GM08714 (cell line): Measurements from ENCODE around the gene MEX3C.

Source experiments
- H3K4me3 ChIP-seq: fragments of 200-500 bp; sonication (Bioruptor generic); 2 replicates; pipeline ENCODE4 v1.5.1; 2014; ENCODE audit warnings: mild to moderate bottlenecking, low read length, inconsistent platforms
- ZNF274 ChIP-seq: IDR thresholded peaks from 2 replicates; pipeline ENCODE4 v1.6.1; 2012; ENCODE audit warnings: mild to moderate bottlenecking, low read depth, low read length

MEX3C gene

DNA sequence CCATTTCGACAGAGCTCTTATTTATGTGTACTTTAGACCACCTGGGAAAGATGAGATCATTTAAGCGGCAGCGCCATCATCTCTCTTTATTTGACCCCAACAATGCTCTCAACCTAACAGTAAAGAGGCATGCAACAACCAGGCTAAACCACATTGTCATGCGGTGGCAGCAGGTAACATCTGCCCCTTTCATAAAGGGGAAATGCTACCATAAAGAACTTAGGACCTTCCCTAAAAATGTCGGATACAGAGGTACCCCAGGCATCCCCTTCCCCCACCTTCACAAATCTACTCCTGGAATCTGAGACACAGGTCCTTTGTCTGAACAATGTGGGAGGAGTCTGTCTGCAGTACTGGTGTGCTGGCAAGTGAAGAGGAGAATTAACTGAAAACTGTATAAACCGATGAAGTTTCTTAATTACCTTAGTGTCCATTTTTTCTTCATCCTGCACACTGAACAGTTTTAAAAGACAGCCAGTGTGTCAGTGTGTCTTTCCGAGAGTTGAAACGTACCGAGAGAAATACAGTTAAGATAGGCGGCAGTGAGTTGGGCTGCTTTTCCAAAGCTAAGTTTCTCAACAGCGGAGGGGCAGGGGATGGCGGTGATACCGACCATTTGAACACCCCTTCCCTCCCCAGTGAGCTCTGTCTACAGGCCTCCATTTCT lies 1.9 kb downstream of the MEX3C start:
- no peak for TF ChIP-seq ZNF274
- H3K4me3 ChIP-seq, result peak overlapping the region; percentile 88

DNA sequence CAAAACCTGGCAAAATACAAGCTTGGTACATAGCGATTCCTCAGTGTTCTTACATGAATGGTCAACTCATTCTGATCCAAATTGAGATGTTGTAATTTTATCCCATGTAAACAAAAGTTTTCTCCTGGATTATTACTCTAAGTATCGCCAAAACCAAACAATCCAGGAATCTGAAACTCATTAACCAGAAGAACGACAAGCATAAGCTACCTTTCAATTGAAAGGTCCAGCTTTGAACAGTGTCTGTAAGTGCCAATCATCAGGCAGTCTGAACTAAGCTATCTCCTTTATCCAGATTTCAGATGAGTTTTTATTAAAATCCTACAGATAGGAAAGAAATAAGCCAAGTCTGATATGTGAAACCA lies 2.4 kb downstream of the MEX3C start:
- no peak for TF ChIP-seq ZNF274

DNA sequence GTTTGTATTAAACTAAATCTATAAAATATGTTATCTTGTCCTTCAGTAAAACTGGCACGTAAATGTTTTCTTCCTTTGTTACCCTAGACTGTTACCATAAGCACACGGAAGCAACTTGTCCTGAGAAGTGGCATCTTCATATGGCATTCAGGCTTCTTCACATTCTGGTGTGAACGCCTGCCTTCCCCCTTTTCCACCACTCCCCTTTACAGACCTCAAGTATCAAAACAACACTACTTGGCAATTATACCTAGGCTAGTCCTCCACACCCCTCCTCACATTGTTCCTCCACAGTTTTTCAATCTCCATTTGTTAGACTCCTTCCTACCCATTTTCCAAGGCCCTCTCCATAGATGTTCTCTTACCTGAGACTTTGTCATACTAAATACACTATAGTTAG lies 2.9 kb downstream of the MEX3C start:
- TF ChIP-seq ZNF274, result no peak
- H3K4me3 ChIP-seq, result peak overlapping the region; percentile 88

More for the DNA sequence above, 2.4 kb downstream of the MEX3C start:
- H3K4me3 ChIP-seq, result peak overlapping the region; percentile 88

DNA sequence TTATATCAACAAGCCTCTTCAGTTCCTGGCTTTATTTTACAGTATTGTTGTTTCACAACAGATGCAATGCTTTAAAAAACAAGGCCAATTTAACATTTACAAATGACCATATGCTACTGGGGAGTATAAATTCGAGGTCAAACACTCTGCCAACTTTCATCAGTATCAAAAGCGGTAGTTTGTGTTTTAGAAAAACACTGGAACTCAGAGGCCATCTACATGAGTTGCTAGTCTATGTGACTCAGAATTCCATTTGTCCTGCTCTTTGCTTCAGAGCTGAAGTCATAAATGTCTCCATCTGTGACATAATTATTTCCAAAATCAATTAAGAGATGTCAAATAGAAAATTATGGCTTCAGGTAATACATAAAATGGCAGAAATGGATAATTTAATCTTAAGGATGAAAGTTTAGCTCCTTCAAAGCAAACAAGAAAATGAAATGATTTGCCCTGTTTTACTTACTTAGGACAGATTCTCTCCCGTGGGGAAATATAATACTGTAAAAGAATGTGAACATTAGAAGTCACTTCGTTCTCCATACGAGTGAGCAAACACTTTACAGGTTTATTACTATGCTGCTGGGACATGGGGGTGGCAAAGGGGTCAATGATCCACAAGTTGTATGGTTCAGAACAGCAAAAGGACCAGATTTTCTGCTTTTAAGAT lies 3.7 kb downstream of the MEX3C start:
- peak overlapping the region; percentile 88; the same call in 1 of the 2 replicates for H3K4me3 ChIP-seq
- TF ChIP-seq ZNF274, result no peak

DNA sequence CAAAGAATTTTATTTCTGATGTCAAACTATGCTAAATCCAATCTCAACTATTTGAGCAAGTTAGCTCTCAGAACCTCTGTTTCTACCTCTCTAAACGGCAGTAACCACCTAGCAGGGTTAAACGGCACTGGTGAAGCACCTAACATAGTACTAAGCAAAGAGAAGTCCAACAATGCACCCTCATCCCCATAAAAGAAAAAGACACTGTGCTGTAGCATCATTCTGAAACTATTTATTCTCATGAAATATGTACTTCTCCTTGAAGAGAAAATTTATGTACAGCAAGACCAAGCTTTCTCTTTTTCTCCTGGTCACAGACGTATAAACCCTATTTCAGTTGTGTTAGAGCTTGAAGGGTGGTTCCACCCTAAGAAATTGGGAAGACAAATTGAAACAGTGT lies 4.8 kb downstream of the MEX3C start:
- TF ChIP-seq ZNF274, result no peak
- H3K4me3 ChIP-seq, result peak overlapping the region; percentile 25; the same call in 1 of the 2 replicates

DNA sequence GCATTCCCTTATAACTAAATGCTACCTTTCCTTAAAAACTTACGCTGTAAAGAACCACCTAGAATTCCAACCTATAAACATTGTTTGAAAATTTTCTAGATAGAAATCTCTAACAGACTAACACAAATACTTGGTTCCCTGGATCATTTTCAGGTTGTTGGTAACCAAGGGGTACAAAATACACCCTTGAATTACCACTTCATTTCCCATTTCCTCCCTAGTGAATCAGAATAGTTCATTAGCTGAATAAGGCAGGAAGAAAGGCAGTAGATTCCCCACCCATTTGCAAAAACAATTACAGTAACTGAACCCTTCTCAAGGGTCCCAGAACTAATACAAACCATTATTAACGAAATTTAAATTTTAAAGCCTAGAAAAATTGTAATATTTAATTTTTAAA lies 5.5 kb downstream of the MEX3C start:
- no peak for TF ChIP-seq ZNF274
- no peak overlapping the region; the same call in 1 of the 2 replicates for H3K4me3 ChIP-seq

DNA sequence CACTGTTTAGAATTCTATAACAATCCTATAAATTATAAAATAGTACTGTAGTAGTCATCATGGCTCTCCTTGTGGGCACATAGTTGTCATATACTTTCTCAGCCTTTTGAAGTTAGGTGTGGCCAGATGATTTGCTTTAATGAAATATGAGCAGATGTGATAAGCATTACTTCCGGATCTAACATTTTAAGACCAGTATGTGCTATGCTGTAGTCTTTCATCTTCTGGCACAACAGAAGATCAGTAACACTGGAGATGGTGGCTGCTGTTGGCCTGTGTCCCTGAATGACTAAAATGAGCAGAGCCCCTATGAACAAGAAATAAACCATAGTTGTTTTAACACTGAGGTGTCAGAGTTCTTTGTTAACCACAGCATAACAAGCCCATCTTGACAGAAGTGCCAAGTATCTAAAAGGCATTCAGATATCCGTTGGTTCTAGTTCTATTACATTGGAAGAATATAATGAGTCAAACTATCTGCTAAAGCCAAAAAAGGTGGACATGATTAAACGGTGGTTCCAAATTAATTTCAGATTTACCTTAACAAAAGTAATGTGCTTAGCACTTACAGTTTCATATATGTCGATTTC lies 6.3 kb downstream of the MEX3C start:
- H3K4me3 ChIP-seq, result no peak overlapping the region

DNA sequence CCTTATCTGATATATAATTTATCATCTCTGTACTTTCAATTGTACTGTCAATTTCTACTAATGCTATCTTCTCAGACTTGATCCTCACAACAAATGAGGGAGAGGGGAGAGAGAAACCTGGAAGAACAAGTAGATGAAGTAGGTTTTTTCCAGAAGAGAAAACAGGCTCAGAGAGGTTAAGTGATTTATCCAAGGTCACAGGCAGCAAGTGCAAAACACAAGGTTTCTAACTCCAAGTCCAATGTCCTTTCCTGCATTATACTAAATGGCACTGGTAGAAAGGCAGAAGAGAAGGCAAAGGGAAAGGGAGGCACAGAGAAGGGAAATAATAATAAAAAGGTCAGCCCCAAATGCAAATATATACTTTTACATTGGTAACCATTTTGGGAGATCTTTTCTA lies 7.5 kb downstream of the MEX3C start:
- no peak overlapping the region for H3K4me3 ChIP-seq
- no peak for TF ChIP-seq ZNF274

More for the DNA sequence above, 6.3 kb downstream of the MEX3C start:
- TF ChIP-seq ZNF274, result no peak

DNA sequence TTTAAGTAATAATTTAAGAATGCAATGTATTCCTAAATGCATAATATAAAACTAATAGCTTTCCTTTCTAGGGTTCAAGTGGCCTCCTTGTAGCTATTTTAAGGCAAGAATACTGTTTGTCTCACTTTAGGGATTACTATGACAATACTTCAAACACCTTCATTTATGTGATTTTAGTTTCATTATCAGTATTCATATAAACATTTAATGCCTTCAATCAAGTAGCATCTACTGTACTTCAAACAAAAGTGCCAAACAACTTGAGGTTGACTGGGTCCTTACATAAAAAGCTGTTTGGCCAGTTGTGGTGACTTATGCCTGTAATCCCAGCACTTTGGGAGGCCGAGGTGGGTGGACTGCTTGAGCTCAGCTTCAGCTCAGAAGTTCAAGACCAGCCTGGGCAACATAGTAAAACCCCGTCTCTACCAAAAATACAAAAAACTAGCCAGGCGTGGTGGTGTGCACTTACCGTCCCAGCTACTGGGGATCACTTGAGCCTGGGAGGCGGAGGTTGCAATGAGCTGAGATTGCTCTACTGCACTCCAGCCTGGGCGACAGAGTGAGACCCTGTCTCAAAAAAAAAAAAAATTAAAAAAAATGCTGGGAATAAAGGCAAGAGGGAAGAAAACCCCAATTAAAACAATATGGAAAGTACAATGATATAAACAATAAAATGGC lies 9.3 kb downstream of the MEX3C start:
- peak overlapping the region; percentile 37; the same call in 1 of the 2 replicates for H3K4me3 ChIP-seq
- TF ChIP-seq ZNF274, result no peak

DNA sequence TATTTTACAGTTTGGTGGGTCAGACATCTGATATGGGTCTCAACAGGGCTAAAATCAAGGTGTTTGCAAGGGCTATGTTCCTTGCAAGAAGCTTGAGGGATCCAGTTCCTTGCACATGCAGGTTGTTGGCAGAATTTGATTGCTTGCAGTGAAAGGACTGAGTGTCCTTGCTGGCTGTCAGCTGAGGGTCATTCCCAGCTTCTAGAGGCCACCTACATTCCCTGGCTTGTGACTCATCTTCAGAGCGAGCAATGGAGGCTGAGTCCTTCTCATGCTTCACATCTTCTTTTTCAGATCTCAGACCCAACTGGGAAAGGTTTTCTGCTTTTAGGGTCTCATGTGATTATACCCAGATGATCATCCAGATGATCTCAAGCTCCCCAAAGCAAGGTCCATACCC lies 12.4 kb downstream of the MEX3C start:
- H3K4me3 ChIP-seq, result no peak overlapping the region
- no peak for TF ChIP-seq ZNF274

DNA sequence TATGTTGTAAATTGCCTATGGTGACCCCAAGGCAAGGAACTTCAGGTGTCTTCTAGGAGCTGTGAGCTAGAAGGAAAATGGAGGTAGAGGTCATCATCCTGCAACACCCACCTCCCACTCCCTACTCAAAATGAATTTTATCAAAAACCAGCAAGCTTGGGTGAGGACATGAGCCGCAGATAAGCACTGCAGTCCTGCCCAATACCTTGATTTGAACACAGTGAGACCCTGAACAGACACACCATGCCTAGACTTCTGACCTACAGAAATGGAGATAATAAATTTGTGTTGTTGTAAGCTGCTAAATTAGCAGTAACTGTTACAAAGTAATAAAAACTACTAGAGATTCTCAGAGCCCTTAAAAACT lies 13.4 kb downstream of the MEX3C start:
- H3K4me3 ChIP-seq, result no peak overlapping the region
- no peak for TF ChIP-seq ZNF274

DNA sequence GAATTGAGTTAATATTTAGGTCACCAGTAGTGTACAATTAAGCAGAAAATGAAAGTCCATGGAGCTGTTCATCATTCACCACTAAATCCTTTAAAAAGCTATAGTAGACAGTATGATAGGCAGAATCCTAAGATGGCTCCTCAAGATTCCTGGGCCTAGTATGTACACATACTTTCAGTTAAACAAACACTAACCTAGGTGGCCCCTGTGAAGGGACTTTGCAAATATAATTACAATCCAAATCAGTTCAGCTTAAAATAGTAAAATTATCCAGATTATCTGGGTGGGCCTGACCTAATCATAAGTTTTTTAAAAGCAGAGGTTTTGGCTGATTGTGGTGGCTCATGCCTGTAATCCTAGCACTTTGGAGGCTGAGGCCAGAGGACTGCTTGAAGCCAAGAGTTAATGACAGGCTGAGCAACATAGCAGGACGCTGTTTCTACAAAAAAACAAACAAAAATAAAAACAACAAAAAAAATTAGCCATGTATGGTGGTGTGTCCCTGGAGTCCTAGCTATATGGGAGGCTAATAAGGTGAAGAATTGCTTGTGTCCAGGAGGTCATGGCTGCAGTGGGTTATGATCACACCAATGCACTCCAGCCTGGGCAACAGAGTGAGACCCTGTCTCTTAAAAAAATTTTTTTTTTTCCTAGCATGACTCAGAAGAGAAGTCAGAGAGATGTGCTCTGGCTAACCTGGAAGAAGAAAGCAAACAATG lies 13.9 kb downstream of the MEX3C start:
- no peak for TF ChIP-seq ZNF274
- H3K4me3 ChIP-seq, result no peak overlapping the region

DNA sequence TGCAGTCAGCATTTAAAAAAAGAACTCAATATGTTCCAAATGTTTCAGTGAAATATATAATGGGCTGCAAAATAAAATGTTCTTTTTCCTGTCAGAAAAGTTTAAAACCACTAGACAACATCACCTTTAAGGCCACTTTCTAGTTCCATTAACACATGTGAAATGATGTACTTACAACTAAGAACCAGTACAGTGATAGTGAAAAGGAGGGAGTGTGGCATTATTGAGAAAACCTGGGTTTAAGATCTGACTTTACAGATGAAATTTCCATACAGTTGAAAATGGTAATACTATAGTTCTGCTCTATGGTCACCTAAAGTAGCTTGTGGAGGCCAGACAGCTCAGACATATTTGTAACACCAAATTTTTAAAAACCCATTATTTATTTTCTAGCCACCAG lies 14.7 kb downstream of the MEX3C start:
- H3K4me3 ChIP-seq, result no peak overlapping the region
- no peak for TF ChIP-seq ZNF274

DNA sequence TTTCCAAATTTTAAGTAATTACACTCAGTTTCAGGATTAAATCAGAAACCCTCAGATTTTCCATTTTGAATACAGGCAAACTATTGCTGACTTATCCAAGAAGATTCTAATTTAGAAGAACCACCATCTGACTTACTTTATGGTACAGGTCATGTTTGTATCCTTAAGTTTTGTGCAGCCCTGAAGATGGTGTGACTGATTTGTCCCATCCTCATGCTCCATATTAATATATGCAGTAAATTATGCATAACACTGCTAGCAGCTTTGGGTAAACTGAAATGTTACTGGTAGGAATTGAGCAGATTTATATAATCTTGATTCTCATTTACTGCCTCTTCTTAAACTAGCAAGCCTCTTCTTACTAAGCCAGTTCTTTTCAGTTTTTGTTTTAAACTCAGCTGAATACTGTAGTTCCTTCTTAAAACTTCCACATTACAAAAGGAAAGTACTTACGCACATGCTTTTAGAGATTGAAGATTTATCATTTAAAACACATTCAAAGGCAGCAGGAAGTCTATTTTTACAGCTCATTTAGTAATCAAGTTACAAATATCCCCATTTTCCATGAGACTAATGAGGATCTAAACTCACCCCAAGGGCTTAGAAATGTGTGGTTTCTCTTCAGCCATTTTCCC lies 25.7 kb downstream of the MEX3C start:
- TF ChIP-seq ZNF274, result no peak
- no peak overlapping the region for H3K4me3 ChIP-seq
